Measurements from ENCODE around the gene TEK. TPM values are rescaled to one million over a fixed set of nuclear protein-coding genes. Genes with fewer than 3 reads are reported as not detected.
A peak's percentile ranks its signal among the peaks of the same experiment; 100 is the strongest.

The TEK gene
- total RNA-seq, 2 donors from 2014 or later = 2.4 to 4.9 TPM

DNA sequence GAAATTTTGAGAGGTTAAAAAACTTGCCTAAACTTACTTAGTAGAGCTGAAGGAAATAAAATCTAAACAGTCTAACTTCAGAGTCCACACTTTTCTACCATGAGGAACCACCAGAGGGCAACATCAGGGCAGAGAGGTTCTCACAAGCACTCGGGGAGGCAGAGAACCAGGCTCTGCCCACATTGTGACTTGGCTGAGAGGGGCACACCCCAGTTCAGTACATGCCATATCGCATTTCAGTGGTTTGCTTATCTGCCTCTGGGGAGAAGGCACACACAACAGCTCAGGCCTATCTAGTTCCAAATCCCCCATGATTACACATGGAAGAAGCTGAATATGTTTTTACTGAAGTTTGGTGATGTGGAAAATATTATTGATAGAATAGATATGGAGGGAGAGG, 138.7 kb downstream of the TEK start:
- Mint-ChIP-seq H3K36me3 (ENCODE audit: low read depth) (no peaks in the 10 kb centered on the region), H3K4me3 (no peak overlapping the region), H3K27ac (no peak overlapping the region), H3K4me1 (no peaks in the 10 kb centered on the region), H3K27me3 (ENCODE audit: insufficient read depth) (no peaks in the 10 kb centered on the region), H3K9me3 (no peaks in the 10 kb centered on the region)
- no peak overlapping the region for H3K27ac ChIP-seq (ENCODE audit: low read depth, low read length)
- H3K4me1 ChIP-seq (ENCODE audit: control insufficient read depth, insufficient read depth, low read length) = no peaks in the 10 kb centered on the region
- no peaks in the 10 kb centered on the region for H3K36me3 ChIP-seq (ENCODE audit: control insufficient read depth, insufficient read depth, low read length)
- H3K27me3 ChIP-seq (ENCODE audit: control insufficient read depth, insufficient read depth, low read length, poor library complexity, severe bottlenecking) = no peaks in the 10 kb centered on the region
- WGBS, 2 experiments (ENCODE audit: insufficient coverage in 1 of 2, insufficient read length in 1 of 2) = 30 to 37% methylated on average over 1 to 2 of the region's 2 CpGs
- no peak overlapping the region for H3K9ac ChIP-seq (ENCODE audit: extremely low read depth, low read length, poor library complexity, severe bottlenecking)
- H3K9me3 ChIP-seq (ENCODE audit: control insufficient read depth, low read length) = no peaks in the 10 kb centered on the region
- TF ChIP-seq, protein P1, sequence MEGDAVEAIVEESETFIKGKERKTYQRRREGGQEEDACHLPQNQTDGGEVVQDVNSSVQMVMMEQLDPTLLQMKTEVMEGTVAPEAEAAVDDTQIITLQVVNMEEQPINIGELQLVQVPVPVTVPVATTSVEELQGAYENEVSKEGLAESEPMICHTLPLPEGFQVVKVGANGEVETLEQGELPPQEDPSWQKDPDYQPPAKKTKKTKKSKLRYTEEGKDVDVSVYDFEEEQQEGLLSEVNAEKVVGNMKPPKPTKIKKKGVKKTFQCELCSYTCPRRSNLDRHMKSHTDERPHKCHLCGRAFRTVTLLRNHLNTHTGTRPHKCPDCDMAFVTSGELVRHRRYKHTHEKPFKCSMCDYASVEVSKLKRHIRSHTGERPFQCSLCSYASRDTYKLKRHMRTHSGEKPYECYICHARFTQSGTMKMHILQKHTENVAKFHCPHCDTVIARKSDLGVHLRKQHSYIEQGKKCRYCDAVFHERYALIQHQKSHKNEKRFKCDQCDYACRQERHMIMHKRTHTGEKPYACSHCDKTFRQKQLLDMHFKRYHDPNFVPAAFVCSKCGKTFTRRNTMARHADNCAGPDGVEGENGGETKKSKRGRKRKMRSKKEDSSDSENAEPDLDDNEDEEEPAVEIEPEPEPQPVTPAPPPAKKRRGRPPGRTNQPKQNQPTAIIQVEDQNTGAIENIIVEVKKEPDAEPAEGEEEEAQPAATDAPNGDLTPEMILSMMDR (conservative IDR thresholded peaks at IDR 0.05) = peak; percentile 85
- peak; percentile 80 for DNase-seq
- H3K4me3 ChIP-seq (ENCODE audit: low read length) = no peak overlapping the region

DNA sequence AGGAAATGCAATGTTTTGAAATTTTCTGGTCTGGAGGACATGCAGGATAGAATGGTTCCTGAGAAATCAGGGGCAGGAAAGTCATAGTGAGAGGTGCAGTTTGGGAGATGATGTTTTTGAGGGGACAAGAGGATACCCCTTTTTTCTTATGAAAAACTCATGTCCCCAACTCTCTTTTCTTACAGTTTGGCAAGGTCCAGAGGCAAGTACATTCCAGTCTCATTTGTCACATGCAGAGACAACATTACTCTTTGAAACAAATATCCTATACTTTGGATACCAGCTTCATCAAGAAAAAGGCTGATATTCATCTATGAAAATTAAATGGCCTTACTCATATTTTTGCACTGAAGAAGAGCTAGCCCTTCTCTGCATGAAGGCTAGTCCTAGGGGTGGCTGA, 139.7 kb downstream of the TEK start:
- Histone ChIP-seq H3K4me1 (ENCODE audit: control insufficient read depth, insufficient read depth, low read length) (no peaks in the 10 kb centered on the region), H3K27me3 (ENCODE audit: control insufficient read depth, insufficient read depth, low read length, poor library complexity, severe bottlenecking) (no peaks in the 10 kb centered on the region), H3K9ac (ENCODE audit: extremely low read depth, low read length, poor library complexity, severe bottlenecking) (no peak overlapping the region), H3K27ac (ENCODE audit: low read depth, low read length) (no peak overlapping the region), H3K4me3 (ENCODE audit: low read length) (no peak overlapping the region), H3K9me3 (ENCODE audit: control insufficient read depth, low read length) (no peaks in the 10 kb centered on the region), H3K36me3 (ENCODE audit: control insufficient read depth, insufficient read depth, low read length) (no peaks in the 10 kb centered on the region)
- Mint-ChIP-seq H3K4me3 (no peak overlapping the region), H3K27ac (no peak overlapping the region), H3K9me3 (no peaks in the 10 kb centered on the region), H3K27me3 (ENCODE audit: insufficient read depth) (no peaks in the 10 kb centered on the region), H3K4me1 (no peaks in the 10 kb centered on the region), H3K36me3 (ENCODE audit: low read depth) (no peaks in the 10 kb centered on the region)
- TF ChIP-seq, protein P1 (conservative IDR thresholded peaks at IDR 0.05) = no peak
- DNase-seq = no peak

DNA sequence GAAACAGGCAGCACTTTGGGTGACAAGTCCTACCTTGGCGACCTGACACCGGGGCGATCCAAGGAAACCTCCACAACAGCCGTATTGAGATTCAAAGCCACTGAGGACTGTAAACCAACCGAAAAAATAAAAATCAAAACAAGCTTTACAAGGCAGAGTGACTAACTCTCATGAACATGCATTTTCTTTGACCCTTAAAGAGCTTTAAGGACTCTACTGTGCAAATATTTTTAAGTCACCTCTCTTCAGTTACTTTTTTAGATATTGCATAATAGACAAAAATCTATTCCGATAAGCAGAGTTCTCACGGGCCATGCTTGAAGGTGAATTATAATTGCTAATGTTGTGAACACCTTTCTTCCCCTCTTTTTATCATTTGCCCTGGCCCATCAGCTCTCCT, 149.6 kb downstream of the TEK start:
- no peak for DNase-seq
- H3K27ac Mint-ChIP-seq = no peak overlapping the region
- no peaks in the 10 kb centered on the region for H3K36me3 Mint-ChIP-seq (ENCODE audit: low read depth)

More for the DNA sequence above, 149.6 kb downstream of the TEK start:
- no peaks in the 10 kb centered on the region for H3K27me3 ChIP-seq (ENCODE audit: control insufficient read depth, insufficient read depth, low read length, poor library complexity, severe bottlenecking)
- no peaks in the 10 kb centered on the region for H3K4me1 ChIP-seq (ENCODE audit: control insufficient read depth, insufficient read depth, low read length)
- no peak overlapping the region for H3K27ac ChIP-seq (ENCODE audit: low read depth, low read length)
- TF ChIP-seq, protein P1 (conservative IDR thresholded peaks at IDR 0.05) = no peak
- H3K36me3 ChIP-seq (ENCODE audit: control insufficient read depth, insufficient read depth, low read length) = no peaks in the 10 kb centered on the region
- H3K9me3 Mint-ChIP-seq = no peaks in the 10 kb centered on the region
- H3K9ac ChIP-seq (ENCODE audit: extremely low read depth, low read length, poor library complexity, severe bottlenecking) = no peak overlapping the region
- H3K4me3 Mint-ChIP-seq = no peak overlapping the region
- no peaks in the 10 kb centered on the region for H3K9me3 ChIP-seq (ENCODE audit: control insufficient read depth, low read length)
- no peaks in the 10 kb centered on the region for H3K27me3 Mint-ChIP-seq (ENCODE audit: insufficient read depth)
- 92% methylated on average over 6 to 7 of the region's 7 CpGs for WGBS, 2 experiments (ENCODE audit: insufficient coverage in 1 of 2, insufficient read length in 1 of 2)
- no peak overlapping the region for H3K4me3 ChIP-seq (ENCODE audit: low read length)
- H3K4me1 Mint-ChIP-seq = peaks cover 9% of the 10 kb centered on the region
